PFSK-1 (cell line): ENCODE data around the gene MYH7B.

Source experiments
- FOXP2 ChIP-seq: optimal IDR thresholded peaks from 2 replicates; pipeline ENCODE3; 2011; ENCODE audit warnings: borderline replicate concordance, control low read depth, inconsistent platforms; ENCODE audit not compliant: insufficient read depth; ENCODE audit errors: extremely low read length, extremely low read depth
- POLR2AphosphoS5 ChIP-seq: IDR thresholded peaks from 2 replicates; pipeline ENCODE4 v1.6.1; 2012; ENCODE audit warnings: low read depth, mild to moderate bottlenecking, control low read depth, low read length, moderate library complexity
- SIN3A ChIP-seq: IDR thresholded peaks from 2 replicates; pipeline ENCODE4 v1.6.1; 2012; ENCODE audit warnings: mild to moderate bottlenecking, low read length, moderate library complexity, borderline replicate concordance; ENCODE audit not compliant: insufficient read depth
- TAF1 ChIP-seq: IDR thresholded peaks from 2 replicates; pipeline ENCODE4 v1.6.1; 2012; ENCODE audit warnings: low read length, control low read depth, borderline replicate concordance; ENCODE audit not compliant: insufficient read depth
- TF ChIP-seq, protein P1 (sequence below), 2 experiments: IDR thresholded peaks; 2 replicates each; pipeline versions ENCODE4 v1.6.1 to v1.8.0; 2011 to 2012; ENCODE audit warnings: low read depth in 2 of 2, low read length in 2 of 2, control low read depth in 1 of 2, inconsistent platforms in 1 of 2, mild to moderate bottlenecking in 1 of 2, moderate library complexity in 1 of 2; ENCODE audit not compliant: insufficient read depth in 1 of 2

The MYH7B gene

GRCh38 chr20:34938466-34939163 lies 17.1 kb upstream of the MYH7B start:
- TF ChIP-seq, protein P1, sequence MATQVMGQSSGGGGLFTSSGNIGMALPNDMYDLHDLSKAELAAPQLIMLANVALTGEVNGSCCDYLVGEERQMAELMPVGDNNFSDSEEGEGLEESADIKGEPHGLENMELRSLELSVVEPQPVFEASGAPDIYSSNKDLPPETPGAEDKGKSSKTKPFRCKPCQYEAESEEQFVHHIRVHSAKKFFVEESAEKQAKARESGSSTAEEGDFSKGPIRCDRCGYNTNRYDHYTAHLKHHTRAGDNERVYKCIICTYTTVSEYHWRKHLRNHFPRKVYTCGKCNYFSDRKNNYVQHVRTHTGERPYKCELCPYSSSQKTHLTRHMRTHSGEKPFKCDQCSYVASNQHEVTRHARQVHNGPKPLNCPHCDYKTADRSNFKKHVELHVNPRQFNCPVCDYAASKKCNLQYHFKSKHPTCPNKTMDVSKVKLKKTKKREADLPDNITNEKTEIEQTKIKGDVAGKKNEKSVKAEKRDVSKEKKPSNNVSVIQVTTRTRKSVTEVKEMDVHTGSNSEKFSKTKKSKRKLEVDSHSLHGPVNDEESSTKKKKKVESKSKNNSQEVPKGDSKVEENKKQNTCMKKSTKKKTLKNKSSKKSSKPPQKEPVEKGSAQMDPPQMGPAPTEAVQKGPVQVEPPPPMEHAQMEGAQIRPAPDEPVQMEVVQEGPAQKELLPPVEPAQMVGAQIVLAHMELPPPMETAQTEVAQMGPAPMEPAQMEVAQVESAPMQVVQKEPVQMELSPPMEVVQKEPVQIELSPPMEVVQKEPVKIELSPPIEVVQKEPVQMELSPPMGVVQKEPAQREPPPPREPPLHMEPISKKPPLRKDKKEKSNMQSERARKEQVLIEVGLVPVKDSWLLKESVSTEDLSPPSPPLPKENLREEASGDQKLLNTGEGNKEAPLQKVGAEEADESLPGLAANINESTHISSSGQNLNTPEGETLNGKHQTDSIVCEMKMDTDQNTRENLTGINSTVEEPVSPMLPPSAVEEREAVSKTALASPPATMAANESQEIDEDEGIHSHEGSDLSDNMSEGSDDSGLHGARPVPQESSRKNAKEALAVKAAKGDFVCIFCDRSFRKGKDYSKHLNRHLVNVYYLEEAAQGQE (IDR thresholded peaks at IDR 0.05; ENCODE audit: insufficient read depth in 1 of 2, low read depth in 2 of 2, low read length in 2 of 2) = no peak
- TF ChIP-seq FOXP2 (no peak), POLR2AphosphoS5 (no peak), SIN3A (no peak), TAF1 (no peak)

DNA sequence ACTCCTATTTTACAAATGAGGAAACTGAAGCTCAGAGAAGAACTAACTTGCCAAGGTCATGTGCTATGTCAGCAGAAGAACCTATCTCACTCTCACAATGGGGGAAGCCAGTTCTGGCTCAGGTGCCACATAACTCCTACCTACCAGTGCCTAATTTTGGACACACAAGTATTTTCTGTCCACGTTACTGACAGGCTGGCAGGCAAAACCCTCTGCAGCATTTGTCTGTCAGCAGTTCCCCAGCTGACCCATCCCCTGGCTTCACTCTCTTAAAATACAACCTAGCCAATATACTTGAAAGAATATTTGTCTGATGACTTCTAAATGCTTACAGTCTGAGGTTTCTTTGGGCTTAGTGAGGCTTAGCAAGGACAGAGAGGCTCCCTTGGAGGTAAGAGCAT lies 15.6 kb upstream of the MYH7B start:
- no peak for TF ChIP-seq SIN3A
- TF ChIP-seq TAF1 = no peak
- TF ChIP-seq, protein P1 (IDR thresholded peaks at IDR 0.05; ENCODE audit: insufficient read depth in 1 of 2, low read depth in 2 of 2, low read length in 2 of 2) = no peak
- TF ChIP-seq POLR2AphosphoS5 = no peak
- no peak for TF ChIP-seq FOXP2

- TF ChIP-seq SIN3A = no peak
- no peak for TF ChIP-seq TAF1
- TF ChIP-seq, protein P1 (IDR thresholded peaks at IDR 0.05; ENCODE audit: insufficient read depth in 1 of 2, low read depth in 2 of 2, low read length in 2 of 2) = no peak
- no peak for TF ChIP-seq POLR2AphosphoS5
- no peak for TF ChIP-seq FOXP2
These were observed 14.4 kb upstream of the MYH7B start for GRCh38 chr20:34941226-34941625.

DNA sequence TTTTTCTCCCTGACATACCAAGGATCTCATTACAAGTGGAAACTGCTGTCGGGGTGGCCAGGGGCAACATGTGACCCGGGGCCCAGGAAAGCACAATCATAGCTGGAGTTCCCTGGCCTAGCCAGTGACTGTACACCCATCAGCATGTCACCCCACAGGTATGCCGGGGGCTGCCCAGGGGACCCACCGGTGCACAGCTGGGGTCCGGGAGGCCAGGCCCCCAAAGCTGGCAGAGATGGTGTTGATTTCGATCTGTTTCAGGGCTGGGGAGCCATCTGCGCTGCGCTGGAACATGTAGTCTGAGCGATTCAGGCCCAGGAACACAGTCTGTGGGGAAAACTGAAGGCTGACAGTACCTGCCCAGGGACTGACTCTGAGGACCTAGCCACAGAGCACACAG lies 13.4 kb upstream of the MYH7B start:
- TF ChIP-seq, protein P1 (IDR thresholded peaks at IDR 0.05; ENCODE audit: insufficient read depth in 1 of 2, low read depth in 2 of 2, low read length in 2 of 2) = no peak
- TF ChIP-seq FOXP2 = no peak
- no peak for TF ChIP-seq POLR2AphosphoS5
- no peak for TF ChIP-seq TAF1
- no peak for TF ChIP-seq SIN3A
